Thyroid gland (tissue), 4 donors: ENCODE results near the gene KRTAP19-5. TPM values are rescaled to one million over a fixed set of nuclear protein-coding genes. Genes with fewer than 3 reads are reported as not detected.

ENCODE experiments used
- DNase-seq, 2 donors: peaks; one replicate each; pipeline ENCODE4 v3.0.0-alpha.2; 2019
- H3K27ac ChIP-seq, 3 donors: fragments of 200-600 bp; sonication (generic); 1 replicate in 2 of 3; 2 replicates in 1 of 3; pipeline ENCODE4 v1.5.1; 2016 to 2019; ENCODE audit warnings: mild to moderate bottlenecking in 1 of 3, moderate library complexity in 1 of 3
- H3K27me3 ChIP-seq: fragments of 200-600 bp; sonication (generic); one replicate; pipeline ENCODE4 v1.5.1; 2019
- H3K36me3 ChIP-seq, 2 donors: fragments of 200-600 bp; sonication (generic); one replicate each; pipeline ENCODE4 v1.5.1; 2016 to 2019
- H3K4me1 ChIP-seq, 2 donors: fragments of 200-600 bp; sonication (generic); one replicate each; pipeline ENCODE4 v1.5.1; 2017 to 2019
- H3K4me3 ChIP-seq, 3 donors: fragments of 200-600 bp; sonication (generic); replicated peaks in 1 of 3; 1 replicate in 2 of 3; 2 replicates in 1 of 3; pipeline ENCODE4 v1.5.1; 2016; ENCODE audit warnings: mild to moderate bottlenecking in 1 of 3
- H3K9me3 ChIP-seq: fragments of 200-600 bp; sonication (generic); one replicate; pipeline ENCODE4 v1.5.1; 2017
- CTCF ChIP-seq, 6 experiments: fragments of 200-600 bp in 3 of 6; fragments of 450-650 bp in 3 of 6; sonication (generic) in 3 of 6; IDR thresholded peaks; one replicate each; pipeline ENCODE4 v1.5.1; 2016 to 2019; ENCODE audit warnings: antibody characterized with exemption in 6 of 6, mild to moderate bottlenecking in 2 of 6, inconsistent platforms in 1 of 6, moderate library complexity in 1 of 6
- POLR2A ChIP-seq, 2 donors: fragments of 450-650 bp; IDR thresholded peaks; one replicate each; pipeline ENCODE4 v1.6.1; 2017; ENCODE audit warnings: antibody characterized with exemption in 2 of 2, mild to moderate bottlenecking in 2 of 2, moderate library complexity in 1 of 2
- WGBS, 2 donors: methylation state at CpG; one replicate each; pipeline ENCODE4 v1.1.5; 2017; 5-methylcytosine and 5-hydroxymethylcytosine counted together
- intact Hi-C: fragments of 100-400 bp; cut with DNase I; formaldehyde crosslinking; loops from one replicate; pipeline ENCODE4 v1.15.1; 2023
- total RNA-seq, 4 donors: library from RNA; depleted of rRNA; stranded (reverse); fragments of >200 nt; gene quantifications; one replicate each; pipeline ENCODE4 v1.2.3, GENCODE V29; 2016

KRTAP19-5 gene
- total RNA-seq, 4 donors from 2014 or later: not detected

GRCh38 chr21:30480145-30480544 is 21.8 kb downstream of the KRTAP19-5 start, which contains the start of gene KRTAP19-1:
Gene KRTAP19-1, minus strand, starts transcription at chr21:30480367. Its CDS starts 50 bp downstream, at chr21:30480317.
- intact Hi-C loops: no loop called here
- 87 to 91% methylated on average over 4 to 7 of the region's 7 CpGs for WGBS, 2 donors
- Histone ChIP-seq H3K4me1 (no peaks in the 10 kb centered on the region), H3K36me3 (no peaks in the 10 kb centered on the region), H3K4me3 (no peak within 1 kb of the TSS), H3K27me3 (no peaks in the 10 kb centered on the region), H3K9me3 (no peaks in the 10 kb centered on the region), H3K27ac (no peak within 1 kb of the TSS)
- TF ChIP-seq POLR2A (IDR thresholded peaks at IDR 0.05) (no peak), CTCF (IDR thresholded peaks at IDR 0.05) (no peak)
- no peak for DNase-seq

GRCh38 chr21:30479259-30479658 is 22.7 kb downstream of the KRTAP19-5 start:
- Histone ChIP-seq H3K27me3 (no peaks in the 10 kb centered on the region), H3K27ac (no peak overlapping the region), H3K9me3 (no peaks in the 10 kb centered on the region), H3K4me1 (no peaks in the 10 kb centered on the region), H3K4me3 (no peak overlapping the region), H3K36me3 (no peaks in the 10 kb centered on the region)
- DNase-seq: no peak
- no peak for TF ChIP-seq CTCF (IDR thresholded peaks at IDR 0.05)
- no peak for TF ChIP-seq POLR2A (IDR thresholded peaks at IDR 0.05)
- intact Hi-C loops: no loop called here
- WGBS, 2 donors: 63 to 74% methylated on average over 4 of the region's 4 CpGs

- TF ChIP-seq POLR2A (IDR thresholded peaks at IDR 0.05): no peak
- TF ChIP-seq CTCF (IDR thresholded peaks at IDR 0.05): no peak
- Histone ChIP-seq H3K36me3 (no peaks in the 10 kb centered on the region), H3K27me3 (no peaks in the 10 kb centered on the region), H3K27ac (no peak overlapping the region), H3K4me3 (no peak overlapping the region), H3K4me1 (no peaks in the 10 kb centered on the region), H3K9me3 (no peaks in the 10 kb centered on the region)
- 18 to 27% methylated on average over 3 of the region's 3 CpGs for WGBS, 2 donors
- intact Hi-C loops: no loop called here
- peak in 1 of 2 donors; percentile 9 for DNase-seq
These were observed 23.9 kb downstream of the KRTAP19-5 start for GRCh38 chr21:30478004-30478403.

GRCh38 chr21:30468900-30469714 is 32.8 kb downstream of the KRTAP19-5 start:
- H3K9me3 ChIP-seq: no peaks in the 10 kb centered on the region
- no peaks in the 10 kb centered on the region for H3K27me3 ChIP-seq
- WGBS, 2 donors: 81 to 82% methylated on average over 6 of the region's 6 CpGs
- no peaks in the 10 kb centered on the region for H3K36me3 ChIP-seq
- TF ChIP-seq POLR2A (IDR thresholded peaks at IDR 0.05): no peak
- TF ChIP-seq CTCF (IDR thresholded peaks at IDR 0.05): no peak
- intact Hi-C loops: no loop called here
- H3K27ac ChIP-seq: no peak overlapping the region
- DNase-seq: no peak
- no peaks in the 10 kb centered on the region for H3K4me1 ChIP-seq
- H3K4me3 ChIP-seq: no peak overlapping the region

- DNase-seq: no peak
- Histone ChIP-seq H3K27ac (no peak overlapping the region), H3K27me3 (no peaks in the 10 kb centered on the region), H3K4me3 (no peak overlapping the region), H3K9me3 (no peaks in the 10 kb centered on the region), H3K4me1 (no peaks in the 10 kb centered on the region), H3K36me3 (no peaks in the 10 kb centered on the region)
- 34 to 39% methylated on average over 3 of the region's 3 CpGs for whole genome bisulfite sequencing, 2 donors
- intact Hi-C loops: no loop called here
- TF ChIP-seq POLR2A (IDR thresholded peaks at IDR 0.05) (no peak), CTCF (IDR thresholded peaks at IDR 0.05) (peak in 1 of 6 experiments; percentile 51)
These were observed 38.2 kb downstream of the KRTAP19-5 start for GRCh38 chr21:30463713-30464112.
